OCI-LY1 (cell line): ENCODE measurements around the gene ZMIZ2.
"Not testable (repeated sequence)": the region's sequence is repeated elsewhere in the genome, so short reads cannot be mapped to it uniquely, and the experiment has no call there.

Experiments used
- H2AFZ ChIP-seq: fragments of 200-600 bp; sonication (generic), shearing (Covaris generic); 2 replicates; pipeline ENCODE4 v1.6.0; 2014; ENCODE audit warnings: antibody characterized with exemption, mild to moderate bottlenecking, low read length
- H3F3A ChIP-seq: fragments of 200-600 bp; sonication (generic), shearing (Covaris generic); 2 replicates; pipeline ENCODE4 v1.6.0; 2014; ENCODE audit warnings: mild to moderate bottlenecking, antibody characterized with exemption, low read length, moderate library complexity; ENCODE audit not compliant: insufficient read depth
- H3K27ac ChIP-seq: fragments of 200-600 bp; sonication (generic); 2 replicates; pipeline ENCODE4 v1.5.1; 2014; ENCODE audit warnings: low read length, mixed run types, mild to moderate bottlenecking, low read depth; ENCODE audit not compliant: poor library complexity, severe bottlenecking
- H3K27me3 ChIP-seq: fragments of 200-600 bp; sonication (generic); 2 replicates; pipeline ENCODE4 v1.6.0; 2014; ENCODE audit warnings: antibody characterized with exemption, mild to moderate bottlenecking, low read length, moderate library complexity; ENCODE audit not compliant: insufficient read depth
- H3K36me3 ChIP-seq: fragments of 200-600 bp; sonication (generic); 2 replicates; pipeline ENCODE4 v1.6.1; 2014; ENCODE audit warnings: mild to moderate bottlenecking, antibody characterized with exemption, low read length, moderate library complexity, mixed read lengths; ENCODE audit not compliant: insufficient read depth
- H3K4me1 ChIP-seq: fragments of 200-600 bp; sonication (generic); 2 replicates; pipeline ENCODE4 v1.5.1; 2014; ENCODE audit warnings: mild to moderate bottlenecking, low read length, moderate library complexity; ENCODE audit not compliant: insufficient read depth, severe bottlenecking
- H3K4me2 ChIP-seq: fragments of 200-600 bp; sonication (generic), shearing (Covaris generic); 2 replicates; pipeline ENCODE4 v1.6.1; 2014; ENCODE audit warnings: low read length
- H3K4me3 ChIP-seq: fragments of 200-600 bp; sonication (generic); 2 replicates; pipeline ENCODE4 v1.5.1; 2014; ENCODE audit warnings: low read length, low read depth, mild to moderate bottlenecking, mixed read lengths; ENCODE audit not compliant: poor library complexity, severe bottlenecking
- H3K79me2 ChIP-seq: fragments of 200-600 bp; shearing (Covaris generic); 2 replicates; pipeline ENCODE4 v1.6.1; 2016; ENCODE audit warnings: mixed run types, low read length, mixed read lengths; ENCODE audit not compliant: insufficient read depth
- H3K9ac ChIP-seq: fragments of 200-600 bp; sonication (generic), shearing (Covaris generic); 2 replicates; pipeline ENCODE4 v1.6.1; 2014; ENCODE audit warnings: mild to moderate bottlenecking, low read length, mixed read lengths
- H3K9me2 ChIP-seq: fragments of 200-600 bp; sonication (generic), shearing (Covaris generic); 2 replicates; pipeline ENCODE4 v1.6.1; 2014; ENCODE audit warnings: low read depth, mild to moderate bottlenecking, low read length, mixed read lengths
- H3K9me3 ChIP-seq: fragments of 200-600 bp; shearing (Covaris generic); 2 replicates; pipeline ENCODE4 v1.6.1; 2014; ENCODE audit warnings: low read length, mixed read lengths
- H4K20me1 ChIP-seq: fragments of 200-600 bp; sonication (generic), shearing (Covaris generic); 2 replicates; pipeline ENCODE4 v1.6.0; 2016; ENCODE audit warnings: mild to moderate bottlenecking, low read length; ENCODE audit not compliant: insufficient read depth
- EZH2 ChIP-seq: fragments of 200-600 bp; sonication (generic), shearing (Covaris generic); IDR thresholded peaks from 2 replicates; pipeline ENCODE4 v1.8.0; 2017; ENCODE audit warnings: borderline replicate concordance, mixed run types, mild to moderate bottlenecking, antibody characterized with exemption, low read length, moderate library complexity, mixed read lengths
- TF ChIP-seq, protein P1 (sequence below): fragments of 200-600 bp; sonication (generic), shearing (Covaris generic); IDR thresholded peaks from 2 replicates; pipeline ENCODE4 v1.5.1; 2017; ENCODE audit warnings: mild to moderate bottlenecking, antibody characterized with exemption, low read length, moderate library complexity, mixed read lengths

The ZMIZ2 gene

DNA sequence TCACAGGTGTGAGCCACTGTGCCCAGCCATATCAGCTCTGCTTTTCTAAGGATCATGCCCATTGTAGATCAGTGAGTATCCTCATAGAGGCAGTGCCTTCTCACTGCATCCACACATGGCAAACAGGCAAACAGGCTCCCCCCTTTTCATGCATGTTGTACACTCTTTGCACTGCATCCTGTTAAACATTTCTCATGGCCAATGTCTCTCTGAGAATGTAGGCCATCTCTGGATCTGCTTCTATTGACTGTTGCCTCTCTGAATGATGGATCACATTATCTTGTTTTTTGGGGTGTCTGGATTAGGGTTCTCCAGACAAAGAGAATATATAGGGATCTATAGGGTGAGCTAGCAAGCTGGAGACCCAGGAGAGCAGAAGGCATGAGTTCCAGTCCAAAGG, 34.8 kb downstream of the ZMIZ2 start:
- H3K4me1 ChIP-seq: peaks cover 12% of the 10 kb centered on the region
- peaks cover 6% of the 10 kb centered on the region; the same call in 1 of the 2 replicates for H3K27me3 ChIP-seq
- no peak overlapping the region for H3K4me3 ChIP-seq
- TF ChIP-seq, protein P1, sequence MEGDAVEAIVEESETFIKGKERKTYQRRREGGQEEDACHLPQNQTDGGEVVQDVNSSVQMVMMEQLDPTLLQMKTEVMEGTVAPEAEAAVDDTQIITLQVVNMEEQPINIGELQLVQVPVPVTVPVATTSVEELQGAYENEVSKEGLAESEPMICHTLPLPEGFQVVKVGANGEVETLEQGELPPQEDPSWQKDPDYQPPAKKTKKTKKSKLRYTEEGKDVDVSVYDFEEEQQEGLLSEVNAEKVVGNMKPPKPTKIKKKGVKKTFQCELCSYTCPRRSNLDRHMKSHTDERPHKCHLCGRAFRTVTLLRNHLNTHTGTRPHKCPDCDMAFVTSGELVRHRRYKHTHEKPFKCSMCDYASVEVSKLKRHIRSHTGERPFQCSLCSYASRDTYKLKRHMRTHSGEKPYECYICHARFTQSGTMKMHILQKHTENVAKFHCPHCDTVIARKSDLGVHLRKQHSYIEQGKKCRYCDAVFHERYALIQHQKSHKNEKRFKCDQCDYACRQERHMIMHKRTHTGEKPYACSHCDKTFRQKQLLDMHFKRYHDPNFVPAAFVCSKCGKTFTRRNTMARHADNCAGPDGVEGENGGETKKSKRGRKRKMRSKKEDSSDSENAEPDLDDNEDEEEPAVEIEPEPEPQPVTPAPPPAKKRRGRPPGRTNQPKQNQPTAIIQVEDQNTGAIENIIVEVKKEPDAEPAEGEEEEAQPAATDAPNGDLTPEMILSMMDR: no peak
- TF ChIP-seq EZH2: no peak
- no peak overlapping the region for H3K4me2 ChIP-seq
- H3K9me2 ChIP-seq: no peaks in the 10 kb centered on the region
- H3K36me3 ChIP-seq: no peaks in the 10 kb centered on the region; the same call in 1 of the 2 replicates
- no peaks in the 10 kb centered on the region for H3K79me2 ChIP-seq
- H3K27ac ChIP-seq: no peak overlapping the region
- H2AFZ ChIP-seq: no peak overlapping the region
- no peaks in the 10 kb centered on the region for H3F3A ChIP-seq
- peaks cover 4% of the 10 kb centered on the region; the same call in 1 of the 2 replicates for H3K9me3 ChIP-seq
- H3K9ac ChIP-seq: no peak overlapping the region
- no peaks in the 10 kb centered on the region for H4K20me1 ChIP-seq

DNA sequence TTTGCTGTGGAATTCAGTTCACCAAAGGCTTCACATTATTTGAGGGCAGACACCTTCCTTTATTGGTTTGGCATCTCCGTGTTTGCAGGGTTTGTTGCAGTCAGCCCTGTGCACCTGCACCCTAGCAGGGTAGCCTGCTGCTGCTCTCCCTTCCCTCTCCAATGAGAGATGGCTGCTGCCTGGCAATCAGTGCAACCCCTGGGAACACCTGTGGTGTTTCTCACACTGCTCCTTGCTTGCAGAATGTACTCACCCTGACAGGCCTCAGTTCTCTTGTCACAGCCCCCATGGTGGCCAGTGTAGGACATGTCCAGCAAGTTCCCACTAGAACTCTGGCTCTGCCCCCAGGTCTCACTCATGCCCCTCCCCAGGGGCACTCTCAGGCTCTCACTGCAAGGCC, 35.7 kb downstream of the ZMIZ2 start:
- H3K9me2 ChIP-seq: no peaks in the 10 kb centered on the region
- H3K4me3 ChIP-seq: no peak overlapping the region
- no peak overlapping the region for H3K9ac ChIP-seq
- H3K9me3 ChIP-seq: peaks cover 4% of the 10 kb centered on the region; the same call in 1 of the 2 replicates
- H3F3A ChIP-seq: no peaks in the 10 kb centered on the region
- TF ChIP-seq EZH2: no peak
- TF ChIP-seq, protein P1: no peak
- no peak overlapping the region for H3K27ac ChIP-seq
- no peaks in the 10 kb centered on the region for H4K20me1 ChIP-seq
- H2AFZ ChIP-seq: no peak overlapping the region
- no peaks in the 10 kb centered on the region; the same call in 1 of the 2 replicates for H3K36me3 ChIP-seq
- peaks cover 6% of the 10 kb centered on the region; the same call in 1 of the 2 replicates for H3K27me3 ChIP-seq
- peaks cover 12% of the 10 kb centered on the region for H3K4me1 ChIP-seq
- no peaks in the 10 kb centered on the region for H3K79me2 ChIP-seq
- no peak overlapping the region for H3K4me2 ChIP-seq

DNA sequence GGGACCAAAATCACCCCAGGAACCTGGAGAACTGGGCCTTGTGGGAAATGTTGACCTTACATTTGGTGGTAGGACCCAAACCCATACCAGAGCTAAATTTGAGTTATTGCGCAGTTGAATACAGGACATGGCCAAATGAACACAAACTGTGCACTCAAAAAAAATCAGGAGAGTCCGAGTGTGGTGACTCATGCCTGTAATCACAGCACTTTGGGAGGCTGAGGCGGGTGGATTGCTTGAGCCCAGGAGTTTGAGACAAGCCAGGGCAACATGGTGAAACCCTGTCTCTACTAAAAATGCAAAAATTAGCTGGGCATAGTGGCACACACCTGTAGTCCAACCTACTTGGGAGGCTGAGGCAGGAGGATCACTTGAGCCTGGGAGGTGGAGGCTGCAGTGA, 36.6 kb downstream of the ZMIZ2 start:
- H3K36me3 ChIP-seq, H3K27me3 ChIP-seq, H3K79me2 ChIP-seq, H3K27ac ChIP-seq, H2AFZ ChIP-seq, H3K9me3 ChIP-seq, H3K4me3 ChIP-seq, H3K9ac ChIP-seq, H3K9me2 ChIP-seq, H4K20me1 ChIP-seq, H3K4me2 ChIP-seq, H3F3A ChIP-seq: not testable (repeated sequence)
- H3K4me1 ChIP-seq: peaks cover 12% of the 10 kb centered on the region

DNA sequence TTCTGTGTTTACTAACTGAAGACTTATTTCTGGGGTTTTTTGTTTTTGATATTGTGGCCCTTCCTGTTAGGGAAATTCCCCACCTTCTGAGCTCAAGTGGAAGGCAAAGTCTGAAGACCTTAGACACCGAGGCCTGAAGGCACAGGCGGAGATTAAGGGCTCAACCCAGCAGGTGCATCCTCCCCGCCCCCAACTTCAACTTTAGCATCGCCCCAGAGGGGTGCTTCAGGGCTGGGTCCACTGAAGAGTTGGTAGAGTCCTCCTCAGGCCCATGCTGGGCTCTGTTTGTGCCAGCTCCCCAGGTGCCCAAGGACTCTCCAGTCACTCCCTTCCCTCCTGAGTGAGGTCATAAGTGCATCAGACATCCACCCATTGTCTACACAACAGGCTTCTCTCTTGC, 38.4 kb downstream of the ZMIZ2 start:
- Histone ChIP-seq H2AFZ (no peak overlapping the region), H3K4me3 (no peak overlapping the region), H3K79me2 (no peaks in the 10 kb centered on the region), H3K4me2 (no peak overlapping the region; the same call in 1 of the 2 replicates), H3K4me1 (peaks cover 12% of the 10 kb centered on the region), H3F3A (peaks cover 11% of the 10 kb centered on the region; the same call in 1 of the 2 replicates), H3K27me3 (peaks cover 2% of the 10 kb centered on the region; the same call in 1 of the 2 replicates), H3K9ac (no peak overlapping the region), H3K9me3 (peaks cover 4% of the 10 kb centered on the region; the same call in 1 of the 2 replicates), H4K20me1 (no peaks in the 10 kb centered on the region), H3K36me3 (no peaks in the 10 kb centered on the region; the same call in 1 of the 2 replicates), H3K9me2 (no peaks in the 10 kb centered on the region), H3K27ac (peak overlapping the region; percentile 15)
- TF ChIP-seq EZH2: no peak
- TF ChIP-seq, protein P1: no peak
